Measurements from ENCODE around the gene SLC38A6.
A peak's percentile ranks its signal among the peaks of the same experiment; 100 is the strongest.

SLC38A6 gene

DNA sequence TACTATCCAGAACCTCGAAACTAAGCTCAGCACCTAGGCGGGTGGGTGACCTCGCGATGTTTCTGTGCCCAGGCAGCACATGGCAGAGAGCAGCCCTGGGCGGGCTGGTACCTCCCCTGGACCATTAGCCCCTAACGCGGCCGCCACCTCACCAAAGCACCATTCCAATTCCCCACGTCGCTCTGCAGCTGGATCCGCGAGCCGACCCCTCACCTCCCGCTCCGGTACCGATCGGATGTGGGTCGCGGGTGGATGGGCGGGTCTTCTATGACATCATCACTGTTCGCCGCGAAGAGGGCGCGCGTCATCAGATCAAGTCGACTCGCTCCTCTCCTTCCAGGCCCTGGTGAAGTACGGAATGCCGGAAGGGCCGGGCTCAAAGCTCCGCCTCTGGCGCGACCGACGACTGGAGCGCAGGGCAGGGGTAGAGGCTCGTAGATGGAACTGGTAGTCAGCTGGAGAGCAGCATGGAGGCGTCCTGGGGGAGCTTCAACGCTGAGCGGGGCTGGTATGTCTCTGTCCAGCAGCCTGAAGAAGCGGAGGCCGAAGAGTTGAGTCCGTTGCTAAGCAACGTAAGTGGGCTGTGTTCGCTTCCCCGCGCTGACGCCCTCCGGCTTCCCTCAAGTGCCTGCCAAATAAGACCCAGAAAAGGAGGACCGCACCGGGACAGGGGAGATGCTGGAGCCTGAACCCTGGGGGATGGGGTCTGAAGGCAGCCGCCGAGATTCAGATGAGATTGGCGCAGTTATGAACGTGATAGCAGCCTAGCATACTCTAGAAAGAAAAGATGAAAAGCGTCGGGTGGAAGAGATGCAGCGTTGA is at the start of gene SLC38A6, which contains the start of gene TRMT5:
Gene SLC38A6 (plus strand): TSS at position 435 of the 822 bp plus-strand sequence. CDS start 33 bp downstream, at position 468.
Gene TRMT5 (minus strand): TSS at position 269 of the 822 bp plus-strand sequence. CDS start 106 bp downstream, at position 163.
- Histone ChIP-seq H3K9me3 (ENCODE audit: control insufficient read depth, insufficient read depth, low read length) (no peaks in the 10 kb centered on the region), H3K4me1 (ENCODE audit: insufficient read depth, low read length) (no peaks in the 10 kb centered on the region), H3K36me3 (ENCODE audit: insufficient read depth, low read length) (no peaks in the 10 kb centered on the region)

DNA sequence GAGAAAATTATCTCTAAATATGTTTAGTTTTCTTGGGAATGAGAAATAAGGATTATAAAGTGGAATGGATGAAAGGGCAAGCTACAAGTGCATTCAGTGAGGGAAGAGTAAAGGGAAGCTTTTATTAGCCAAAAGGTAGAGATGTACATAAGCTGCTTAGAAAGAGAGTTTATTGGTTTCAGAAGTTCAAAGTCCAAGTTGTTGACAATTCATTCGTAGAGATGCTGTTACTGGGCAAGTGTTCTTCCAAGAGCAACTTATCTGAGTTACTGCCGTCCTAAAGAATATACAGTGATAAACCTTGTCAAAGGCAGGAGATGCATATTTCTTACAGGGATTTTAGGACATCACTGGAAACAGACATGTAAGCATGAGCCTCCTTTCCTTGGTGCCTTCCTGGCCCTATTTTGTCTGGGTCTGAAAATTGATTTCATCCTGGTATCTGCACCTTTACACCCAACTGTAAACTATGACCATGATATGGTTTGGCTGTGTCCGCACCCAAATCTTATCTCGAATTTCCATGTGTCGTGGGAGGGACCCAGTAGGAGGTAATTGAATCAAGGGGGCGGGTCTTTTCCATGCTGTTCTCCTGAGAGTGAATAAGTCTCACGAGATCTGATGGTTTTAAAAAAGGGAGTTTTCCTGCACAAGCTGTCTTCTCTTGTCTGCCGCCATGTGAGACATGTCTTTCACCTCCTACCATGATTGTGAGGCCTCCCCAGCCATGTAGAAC is 47.0 kb upstream of the SLC38A6 start:
- Histone ChIP-seq H3K9me3 (ENCODE audit: control insufficient read depth, insufficient read depth, low read length) (no peaks in the 10 kb centered on the region), H3K9ac (ENCODE audit: low read depth, low read length) (no peak overlapping the region), H3K36me3 (ENCODE audit: insufficient read depth, low read length) (no peaks in the 10 kb centered on the region), H3K4me1 (ENCODE audit: insufficient read depth, low read length) (no peaks in the 10 kb centered on the region)

More for the DNA sequence above, at the start of gene SLC38A6, which contains the start of gene TRMT5:
- H3K9ac ChIP-seq (ENCODE audit: low read depth, low read length) = peak within 1 kb of the TSS; percentile 85

DNA sequence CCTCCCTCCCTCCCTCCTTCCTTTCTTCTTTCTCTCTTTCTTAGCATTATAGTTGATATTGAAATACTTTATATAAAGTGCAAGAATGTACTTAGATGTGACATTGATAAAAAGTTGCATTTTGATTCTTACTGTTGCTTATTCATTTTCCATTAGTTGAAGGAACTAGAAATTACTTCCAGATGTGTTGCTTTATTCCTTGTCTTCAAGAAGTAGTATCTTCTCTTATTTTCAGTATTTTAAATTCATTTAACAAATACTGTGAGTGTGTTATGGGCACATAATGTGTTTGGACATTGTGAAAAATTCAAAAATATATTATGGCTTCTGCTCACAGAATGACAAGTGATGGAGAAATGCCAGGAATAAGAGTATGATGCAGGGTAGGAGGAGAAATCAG is 45.7 kb upstream of the SLC38A6 start:
- H3K4me1 ChIP-seq (ENCODE audit: insufficient read depth, low read length) = no peaks in the 10 kb centered on the region
- no peaks in the 10 kb centered on the region for H3K9me3 ChIP-seq (ENCODE audit: control insufficient read depth, insufficient read depth, low read length)
- no peaks in the 10 kb centered on the region for H3K36me3 ChIP-seq (ENCODE audit: insufficient read depth, low read length)
- no peak overlapping the region for H3K9ac ChIP-seq (ENCODE audit: low read depth, low read length)

DNA sequence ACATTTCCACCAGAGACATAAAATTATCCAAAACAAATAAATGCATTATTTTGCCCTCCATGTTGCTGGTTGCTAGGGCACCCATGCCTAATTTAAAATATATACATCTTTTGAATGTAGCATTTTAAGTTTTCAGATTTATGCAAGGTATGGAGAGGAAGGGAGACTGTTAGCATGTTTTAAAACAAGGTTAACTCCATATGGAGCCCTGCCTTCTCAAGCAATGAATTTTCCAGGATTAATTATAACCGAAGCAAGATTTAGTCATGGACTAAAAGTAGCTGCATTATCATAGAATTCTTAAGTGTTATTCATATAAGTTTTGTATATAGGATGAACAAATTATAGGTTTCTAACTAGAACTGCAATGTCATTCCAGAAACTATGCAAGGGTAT is 37.4 kb upstream of the SLC38A6 start:
- 0 out of 2 replicates have a peak, but pooled peaks cover 4% of the 10 kb centered on the region for H3K36me3 ChIP-seq (ENCODE audit: insufficient read depth, low read length)
- no peak overlapping the region for H3K9ac ChIP-seq (ENCODE audit: low read depth, low read length)
- H3K9me3 ChIP-seq (ENCODE audit: control insufficient read depth, insufficient read depth, low read length) = no peaks in the 10 kb centered on the region
- H3K4me1 ChIP-seq (ENCODE audit: insufficient read depth, low read length) = 0 out of 2 replicates have a peak, but pooled peaks cover 4% of the 10 kb centered on the region

DNA sequence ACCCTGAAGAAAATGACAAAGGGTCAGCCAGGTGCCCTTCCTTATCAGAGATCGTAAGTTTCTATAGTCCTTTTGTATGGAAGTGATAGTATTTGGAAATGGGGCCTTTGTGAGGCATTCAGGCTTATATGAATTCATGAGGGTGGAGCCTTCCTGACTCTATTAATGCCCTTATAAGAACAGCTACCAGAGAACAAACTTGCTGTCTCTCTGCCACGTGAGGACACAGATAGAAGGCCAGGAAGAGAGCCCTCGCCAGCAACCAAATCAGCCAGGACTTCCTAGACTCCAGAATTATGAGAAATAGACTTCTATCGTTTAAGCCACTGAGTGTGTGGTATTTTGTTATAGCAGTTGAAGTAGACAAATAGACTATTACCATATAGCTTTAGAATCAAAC is 36.8 kb upstream of the SLC38A6 start:
- H3K9ac ChIP-seq (ENCODE audit: low read depth, low read length) = no peak overlapping the region
- 0 out of 2 replicates have a peak, but pooled peaks cover 4% of the 10 kb centered on the region for H3K36me3 ChIP-seq (ENCODE audit: insufficient read depth, low read length)
- H3K4me1 ChIP-seq (ENCODE audit: insufficient read depth, low read length) = 0 out of 2 replicates have a peak, but pooled peaks cover 4% of the 10 kb centered on the region
- no peaks in the 10 kb centered on the region for H3K9me3 ChIP-seq (ENCODE audit: control insufficient read depth, insufficient read depth, low read length)

DNA sequence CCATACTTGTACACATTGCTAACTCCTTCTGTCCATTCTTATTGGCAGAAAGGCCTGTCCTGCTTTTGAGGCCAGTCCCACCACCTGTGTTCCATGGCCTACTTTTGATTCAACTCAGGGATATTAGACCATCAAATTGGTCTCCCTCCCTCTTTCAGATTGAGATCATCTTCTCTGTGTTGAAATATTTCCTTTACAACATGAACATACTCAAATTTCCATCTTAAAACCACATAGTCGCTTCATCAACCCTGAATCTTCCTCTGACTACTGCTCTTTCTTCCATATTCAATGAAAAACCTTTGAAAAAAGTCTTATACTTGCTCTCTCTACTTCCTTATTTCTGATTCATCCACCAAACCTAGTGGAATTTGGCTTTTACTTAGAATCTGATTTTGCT is 35.1 kb upstream of the SLC38A6 start:
- Histone ChIP-seq H3K9me3 (ENCODE audit: control insufficient read depth, insufficient read depth, low read length) (no peaks in the 10 kb centered on the region), H3K9ac (ENCODE audit: low read depth, low read length) (no peak overlapping the region), H3K4me1 (ENCODE audit: insufficient read depth, low read length) (0 out of 2 replicates have a peak, but pooled peaks cover 4% of the 10 kb centered on the region), H3K36me3 (ENCODE audit: insufficient read depth, low read length) (0 out of 2 replicates have a peak, but pooled peaks cover 4% of the 10 kb centered on the region)

DNA sequence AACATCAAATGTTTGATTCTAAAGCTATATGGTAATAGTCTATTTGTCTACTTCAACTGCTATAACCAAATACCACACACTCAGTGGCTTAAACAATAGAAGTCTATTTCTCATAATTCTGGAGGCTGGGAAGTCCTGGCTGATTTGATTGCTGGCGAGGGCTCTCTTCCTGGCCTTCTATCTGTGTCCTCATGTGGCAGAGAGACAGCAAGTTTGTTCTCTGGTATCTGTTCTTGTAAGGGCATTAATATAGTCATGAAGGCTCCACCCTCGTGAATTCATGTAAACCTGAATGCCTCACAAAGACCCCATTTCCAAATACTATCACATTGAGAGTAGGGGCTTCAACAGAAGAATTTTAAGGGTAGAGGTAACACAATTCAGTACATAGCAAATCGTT is 34.3 kb upstream of the SLC38A6 start:
- H3K9me3 ChIP-seq (ENCODE audit: control insufficient read depth, insufficient read depth, low read length) = no peaks in the 10 kb centered on the region
- no peak overlapping the region for H3K9ac ChIP-seq (ENCODE audit: low read depth, low read length)
- 0 out of 2 replicates have a peak, but pooled peaks cover 4% of the 10 kb centered on the region for H3K36me3 ChIP-seq (ENCODE audit: insufficient read depth, low read length)

DNA sequence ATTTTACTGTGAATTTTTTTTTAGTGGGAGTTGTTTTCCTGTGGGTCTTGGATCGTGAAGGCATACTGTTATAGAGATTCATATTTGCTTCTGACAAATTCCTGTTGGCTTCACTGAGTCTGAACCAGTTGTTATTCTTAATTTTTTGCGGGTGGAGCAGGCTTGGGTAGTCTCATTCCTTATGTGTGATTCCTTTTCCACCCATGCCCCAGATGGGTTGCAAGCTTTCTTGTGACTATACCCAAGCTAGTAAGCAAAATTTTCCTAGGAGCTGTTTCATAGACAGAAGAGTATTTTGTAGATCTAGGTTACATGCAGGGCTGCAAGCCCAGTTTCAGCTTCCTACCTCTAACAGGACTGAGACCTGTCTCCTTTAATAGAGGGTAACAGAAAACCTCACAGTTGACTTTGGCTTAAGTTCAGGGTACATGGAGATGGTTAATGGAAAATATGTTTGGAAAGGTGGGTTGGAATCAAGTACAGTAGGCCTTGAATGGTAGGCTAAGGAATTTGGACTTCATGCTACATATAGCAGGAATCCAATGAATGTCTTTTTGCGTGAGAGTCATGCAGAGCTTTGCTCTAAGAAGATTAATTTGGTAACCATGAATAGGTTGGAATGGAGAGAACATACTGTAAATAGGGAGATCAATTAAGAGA is 29.1 kb upstream of the SLC38A6 start:
- Histone ChIP-seq H3K36me3 (ENCODE audit: insufficient read depth, low read length) (no peaks in the 10 kb centered on the region), H3K9ac (ENCODE audit: low read depth, low read length) (no peak overlapping the region), H3K9me3 (ENCODE audit: control insufficient read depth, insufficient read depth, low read length) (peaks cover 5% of the 10 kb centered on the region), H3K4me1 (ENCODE audit: insufficient read depth, low read length) (0 out of 2 replicates have a peak, but pooled peaks cover 4% of the 10 kb centered on the region)

More for the DNA sequence above, 34.3 kb upstream of the SLC38A6 start:
- H3K4me1 ChIP-seq (ENCODE audit: insufficient read depth, low read length) = 0 out of 2 replicates have a peak, but pooled peaks cover 4% of the 10 kb centered on the region

DNA sequence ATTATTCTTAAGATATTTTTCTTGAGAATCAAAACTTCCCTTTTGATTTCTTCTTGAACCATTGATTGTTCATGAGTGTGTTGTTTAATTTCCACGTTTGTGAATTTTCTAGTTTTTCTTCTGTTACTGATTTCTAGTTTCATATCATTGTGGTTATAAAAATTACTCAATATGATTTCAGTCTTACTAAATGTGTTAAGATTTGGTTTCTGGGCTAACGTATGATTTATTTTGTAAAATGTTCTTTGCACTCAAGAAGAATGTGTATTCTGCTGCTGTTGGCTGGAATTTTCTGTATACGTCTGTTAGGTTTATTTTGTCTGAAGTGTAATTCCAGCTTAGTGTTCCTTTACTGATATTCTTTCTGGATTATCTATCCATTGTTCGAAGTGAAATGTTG is 24.8 kb upstream of the SLC38A6 start:
- Histone ChIP-seq H3K4me1 (ENCODE audit: insufficient read depth, low read length) (no peaks in the 10 kb centered on the region), H3K36me3 (ENCODE audit: insufficient read depth, low read length) (no peaks in the 10 kb centered on the region), H3K9me3 (ENCODE audit: control insufficient read depth, insufficient read depth, low read length) (peaks cover 15% of the 10 kb centered on the region), H3K9ac (ENCODE audit: low read depth, low read length) (no peak overlapping the region)

DNA sequence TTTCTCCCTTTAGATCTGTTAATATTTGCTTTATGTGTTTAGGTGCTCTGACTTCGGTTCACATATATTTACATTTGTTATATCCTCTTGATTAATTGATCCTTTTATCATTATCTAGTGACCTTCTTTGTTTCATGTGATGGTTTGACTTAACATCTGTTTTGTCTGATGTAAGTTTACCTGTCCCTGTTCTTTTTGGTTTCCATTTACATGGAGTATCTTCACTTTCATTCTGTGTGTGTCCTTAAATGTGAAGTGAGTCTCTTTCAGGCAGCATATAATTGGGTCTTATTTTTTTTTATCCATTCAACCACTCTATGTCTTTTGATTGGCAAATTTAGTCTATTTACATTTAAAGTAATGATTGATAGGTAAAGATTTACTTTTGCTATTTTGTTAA is 24.4 kb upstream of the SLC38A6 start:
- no peaks in the 10 kb centered on the region for H3K36me3 ChIP-seq (ENCODE audit: insufficient read depth, low read length)
- no peak overlapping the region for H3K9ac ChIP-seq (ENCODE audit: low read depth, low read length)
- no peaks in the 10 kb centered on the region for H3K4me1 ChIP-seq (ENCODE audit: insufficient read depth, low read length)
- H3K9me3 ChIP-seq (ENCODE audit: control insufficient read depth, insufficient read depth, low read length) = peaks cover 15% of the 10 kb centered on the region

DNA sequence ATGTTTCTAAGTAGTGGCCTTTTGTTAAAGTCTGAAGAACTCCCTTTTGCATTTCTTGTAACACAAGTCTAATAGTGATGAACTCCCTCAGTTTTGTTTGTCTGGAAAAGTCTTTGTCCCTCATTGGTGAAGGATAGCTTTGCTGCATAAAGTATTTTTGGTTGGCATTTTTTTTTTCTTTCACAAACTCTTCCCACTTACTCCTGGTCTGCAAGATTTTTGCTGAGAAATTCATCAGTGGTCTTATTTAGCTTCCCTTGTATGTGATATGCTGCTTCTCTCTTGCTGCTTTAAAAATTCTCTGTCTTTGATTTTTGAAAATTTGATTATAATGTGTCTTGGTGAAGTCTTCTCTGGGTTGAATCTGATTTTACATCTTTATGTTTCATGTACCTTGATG is 22.9 kb upstream of the SLC38A6 start:
- Histone ChIP-seq H3K9ac (ENCODE audit: low read depth, low read length) (no peak overlapping the region), H3K4me1 (ENCODE audit: insufficient read depth, low read length) (no peaks in the 10 kb centered on the region), H3K36me3 (ENCODE audit: insufficient read depth, low read length) (no peaks in the 10 kb centered on the region), H3K9me3 (ENCODE audit: control insufficient read depth, insufficient read depth, low read length) (peaks cover 15% of the 10 kb centered on the region)

DNA sequence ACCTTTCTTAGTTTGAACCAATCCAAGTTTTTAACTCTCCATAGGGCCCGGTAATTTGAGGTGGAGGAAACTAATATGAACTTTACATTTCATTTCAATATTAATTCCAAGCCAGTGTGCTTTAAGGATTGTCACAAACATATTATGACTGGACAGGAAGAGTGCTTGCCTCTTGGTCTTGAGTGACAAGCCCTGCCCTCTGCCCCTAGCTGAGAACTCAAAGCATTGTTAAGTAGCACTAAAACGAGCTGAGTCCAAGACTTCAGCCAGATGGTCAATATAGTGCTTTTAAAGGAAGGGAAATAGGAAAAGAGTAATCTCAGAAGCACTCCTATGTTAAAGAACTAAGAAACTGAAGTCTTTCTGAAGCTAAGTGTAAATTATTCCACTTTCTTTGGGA is 17.3 kb upstream of the SLC38A6 start:
- Histone ChIP-seq H3K9ac (ENCODE audit: low read depth, low read length) (no peak overlapping the region), H3K36me3 (ENCODE audit: insufficient read depth, low read length) (no peaks in the 10 kb centered on the region), H3K4me1 (ENCODE audit: insufficient read depth, low read length) (0 out of 2 replicates have a peak, but pooled peaks cover 2% of the 10 kb centered on the region), H3K9me3 (ENCODE audit: control insufficient read depth, insufficient read depth, low read length) (no peaks in the 10 kb centered on the region)

DNA sequence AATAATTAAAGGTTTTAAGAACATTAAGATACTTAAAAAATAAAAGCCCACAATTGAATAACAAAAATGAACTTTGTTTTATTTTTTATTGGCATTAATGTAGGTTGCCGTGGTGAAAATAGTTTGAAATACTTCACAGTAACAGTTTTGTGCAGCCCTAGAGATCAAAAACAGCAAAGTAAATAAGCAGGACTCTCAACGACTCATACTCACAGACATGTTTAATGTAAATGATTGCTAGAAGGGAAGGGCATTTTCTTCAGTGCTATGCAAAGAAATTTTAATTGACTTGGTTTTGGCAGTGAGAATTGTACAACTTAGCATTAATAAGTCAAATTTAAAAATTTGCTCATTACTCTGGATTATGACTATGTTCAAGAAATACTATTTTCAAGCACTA is 16.1 kb upstream of the SLC38A6 start:
- no peak overlapping the region for H3K9ac ChIP-seq (ENCODE audit: low read depth, low read length)
- no peaks in the 10 kb centered on the region for H3K36me3 ChIP-seq (ENCODE audit: insufficient read depth, low read length)
- no peaks in the 10 kb centered on the region for H3K9me3 ChIP-seq (ENCODE audit: control insufficient read depth, insufficient read depth, low read length)
- H3K4me1 ChIP-seq (ENCODE audit: insufficient read depth, low read length) = 0 out of 2 replicates have a peak, but pooled peaks cover 2% of the 10 kb centered on the region

DNA sequence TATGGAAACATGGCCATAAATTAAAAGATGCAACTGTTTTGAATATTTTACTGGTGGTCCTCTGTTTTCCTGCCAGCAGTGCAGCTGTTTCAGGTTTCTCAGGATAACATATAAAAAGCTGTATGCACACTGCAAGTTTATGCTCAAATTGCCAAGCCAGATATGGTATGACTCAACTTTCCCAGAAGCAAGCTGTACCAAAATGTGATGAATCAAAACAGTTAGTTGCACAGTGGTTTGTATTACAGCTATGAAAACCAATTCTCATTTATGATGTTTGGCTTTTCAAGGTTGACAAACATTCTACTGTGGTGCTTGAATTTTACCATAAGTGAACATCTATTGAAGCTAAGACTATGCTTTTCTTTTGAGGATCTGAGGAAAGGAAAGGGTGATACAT is 15.6 kb upstream of the SLC38A6 start:
- 0 out of 2 replicates have a peak, but pooled peaks cover 2% of the 10 kb centered on the region for H3K4me1 ChIP-seq (ENCODE audit: insufficient read depth, low read length)
- no peaks in the 10 kb centered on the region for H3K9me3 ChIP-seq (ENCODE audit: control insufficient read depth, insufficient read depth, low read length)
- no peaks in the 10 kb centered on the region for H3K36me3 ChIP-seq (ENCODE audit: insufficient read depth, low read length)
- H3K9ac ChIP-seq (ENCODE audit: low read depth, low read length) = no peak overlapping the region

Measured in ES-I3 (cell line).